Stomach (tissue), 4 donors: ENCODE data around the gene FBN2.

ENCODE experiments used
- EP300 ChIP-seq: sonication (generic); formaldehyde crosslinking; IDR thresholded peaks from one replicate; pipeline ENCODE4 v1.6.1; 2017; ENCODE audit warnings: antibody characterized with exemption
- POLR2A ChIP-seq, 4 donors: fragments of 450-650 bp; IDR thresholded peaks; one replicate each; pipeline ENCODE4 v1.6.1; 2016; ENCODE audit warnings: antibody characterized with exemption in 4 of 4, control low read depth in 2 of 4, mild to moderate bottlenecking in 1 of 4, moderate library complexity in 1 of 4
- TF ChIP-seq, protein P1 (sequence below), 7 experiments: fragments of 450-650 bp in 4 of 7; fragments of 200-600 bp in 3 of 7; sonication (generic) in 3 of 7; IDR thresholded peaks; one replicate each; pipeline ENCODE4 v1.5.1; 2016 to 2019; ENCODE audit warnings: antibody characterized with exemption in 7 of 7, control low read depth in 2 of 7, mild to moderate bottlenecking in 1 of 7

DNA sequence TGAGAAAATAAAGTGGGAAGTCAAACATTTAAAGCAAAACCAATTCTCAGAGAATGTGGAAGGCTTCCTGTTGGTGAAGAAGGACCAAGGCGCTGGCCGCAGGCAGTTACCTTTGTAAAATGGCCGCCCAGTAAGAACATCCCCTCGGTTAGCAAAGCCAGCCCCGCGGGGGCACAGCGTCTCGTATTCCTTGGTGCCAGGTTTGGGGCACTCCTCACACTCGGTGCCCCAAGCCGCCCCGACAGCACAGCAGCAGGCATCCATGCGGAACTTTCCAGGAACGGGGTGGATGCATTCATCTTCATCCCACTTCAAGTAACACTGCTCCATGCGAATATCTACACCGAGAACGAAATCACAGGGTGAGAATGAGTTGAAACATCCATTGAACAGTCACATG lies 192.8 kb downstream of the FBN2 start:
- no peak for TF ChIP-seq EP300
- TF ChIP-seq, protein P1, sequence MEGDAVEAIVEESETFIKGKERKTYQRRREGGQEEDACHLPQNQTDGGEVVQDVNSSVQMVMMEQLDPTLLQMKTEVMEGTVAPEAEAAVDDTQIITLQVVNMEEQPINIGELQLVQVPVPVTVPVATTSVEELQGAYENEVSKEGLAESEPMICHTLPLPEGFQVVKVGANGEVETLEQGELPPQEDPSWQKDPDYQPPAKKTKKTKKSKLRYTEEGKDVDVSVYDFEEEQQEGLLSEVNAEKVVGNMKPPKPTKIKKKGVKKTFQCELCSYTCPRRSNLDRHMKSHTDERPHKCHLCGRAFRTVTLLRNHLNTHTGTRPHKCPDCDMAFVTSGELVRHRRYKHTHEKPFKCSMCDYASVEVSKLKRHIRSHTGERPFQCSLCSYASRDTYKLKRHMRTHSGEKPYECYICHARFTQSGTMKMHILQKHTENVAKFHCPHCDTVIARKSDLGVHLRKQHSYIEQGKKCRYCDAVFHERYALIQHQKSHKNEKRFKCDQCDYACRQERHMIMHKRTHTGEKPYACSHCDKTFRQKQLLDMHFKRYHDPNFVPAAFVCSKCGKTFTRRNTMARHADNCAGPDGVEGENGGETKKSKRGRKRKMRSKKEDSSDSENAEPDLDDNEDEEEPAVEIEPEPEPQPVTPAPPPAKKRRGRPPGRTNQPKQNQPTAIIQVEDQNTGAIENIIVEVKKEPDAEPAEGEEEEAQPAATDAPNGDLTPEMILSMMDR (IDR thresholded peaks at IDR 0.05): no peak
- no peak for TF ChIP-seq POLR2A (IDR thresholded peaks at IDR 0.05)
